Activated B cell treated with CpG ODN at 0.5 μM for 24 hours (primary cell): ENCODE data around the gene COL2A1. TPM values are rescaled to one million over a fixed set of nuclear protein-coding genes. Genes with fewer than 3 reads are reported as not detected.

Experiments used
- ATAC-seq: fragments of 200-7000 bp; cut with Tn5 transposase; one replicate; pipeline ENCODE4 v1.10.0; 2021; ENCODE audit warnings: low read depth, mild to moderate bottlenecking, moderate library complexity
- CTCF ChIA-PET: fragments of 350-600 bp; sonication (Branson Sonifier 250); formaldehyde crosslinking; loops from one replicate; lab custom pipeline; 2021; ENCODE audit warnings: antibody characterized with exemption; lab: Charles Lee
- POLR2A ChIA-PET: fragments of 350-600 bp; sonication (Branson Sonifier 250); formaldehyde crosslinking; loops from one replicate; lab custom pipeline; 2021; ENCODE audit warnings: antibody characterized with exemption; lab: Charles Lee
- DNase-seq: peaks from one replicate; pipeline ENCODE4 v3.0.0; 2022
- H3K27ac Mint-ChIP-seq: one replicate; pipeline ENCODE4 v1.8.0; 2020; ENCODE audit warnings: mixed read lengths
- H3K27me3 Mint-ChIP-seq: one replicate; pipeline ENCODE4 v1.8.0; 2021; ENCODE audit warnings: mixed read lengths
- H3K36me3 Mint-ChIP-seq: one replicate; pipeline ENCODE4 v1.8.0; 2021; ENCODE audit warnings: low read depth, mixed read lengths
- H3K4me1 Mint-ChIP-seq: one replicate; pipeline ENCODE4 v1.8.0; 2021; ENCODE audit warnings: mixed read lengths
- H3K4me3 Mint-ChIP-seq: one replicate; pipeline ENCODE4 v1.8.0; 2020; ENCODE audit warnings: mild to moderate bottlenecking, mixed read lengths
- H3K9me3 Mint-ChIP-seq: one replicate; pipeline ENCODE4 v1.8.0; 2020; ENCODE audit warnings: mixed read lengths
- intact Hi-C: fragments of 100-400 bp; cut with micrococcal nuclease; formaldehyde crosslinking; loops from one replicate; pipeline ENCODE4 v1.15.1; 2024
- total RNA-seq: library from RNA; stranded (reverse); gene quantifications from 2 replicates; pipeline ENCODE4 v1.2.3, GENCODE V29; 2022
- TF ChIP-seq, protein P1 (sequence below): fragments of 200-600 bp; IDR thresholded peaks from one replicate; pipeline ENCODE4 v1.8.0; 2022; ENCODE audit warnings: antibody characterized with exemption, mild to moderate bottlenecking

Gene COL2A1
- total RNA-seq, 1 donor from 2014 or later, result not detected

DNA sequence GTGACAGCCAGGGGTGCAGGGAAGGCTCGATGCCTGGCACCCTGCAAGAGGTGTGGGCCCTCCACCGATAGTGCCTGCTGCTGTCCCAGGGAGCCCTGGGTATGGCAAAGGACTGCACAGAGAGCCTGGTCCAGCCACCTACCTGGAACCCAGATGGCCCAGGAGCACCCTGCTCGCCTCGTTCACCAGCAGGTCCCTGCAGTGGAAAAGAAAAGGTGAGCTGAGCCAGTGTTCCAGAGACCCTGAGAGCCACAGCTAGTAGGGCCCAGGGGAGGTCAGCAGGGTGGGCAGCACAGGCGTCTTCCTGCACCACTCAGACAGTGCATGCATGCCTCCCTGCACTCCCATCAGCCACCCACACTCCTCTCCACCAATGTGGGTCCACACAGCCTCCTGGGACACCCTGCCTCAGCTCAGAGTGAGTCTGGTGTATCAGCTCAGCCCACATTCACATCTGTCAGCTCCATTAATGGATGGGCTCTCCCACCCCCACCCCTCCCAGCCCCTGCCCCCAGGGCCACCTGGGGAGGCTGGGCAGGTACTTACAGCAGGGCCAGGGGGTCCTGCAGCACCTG, 20.6 kb downstream of the COL2A1 start:
- TF ChIP-seq, protein P1, sequence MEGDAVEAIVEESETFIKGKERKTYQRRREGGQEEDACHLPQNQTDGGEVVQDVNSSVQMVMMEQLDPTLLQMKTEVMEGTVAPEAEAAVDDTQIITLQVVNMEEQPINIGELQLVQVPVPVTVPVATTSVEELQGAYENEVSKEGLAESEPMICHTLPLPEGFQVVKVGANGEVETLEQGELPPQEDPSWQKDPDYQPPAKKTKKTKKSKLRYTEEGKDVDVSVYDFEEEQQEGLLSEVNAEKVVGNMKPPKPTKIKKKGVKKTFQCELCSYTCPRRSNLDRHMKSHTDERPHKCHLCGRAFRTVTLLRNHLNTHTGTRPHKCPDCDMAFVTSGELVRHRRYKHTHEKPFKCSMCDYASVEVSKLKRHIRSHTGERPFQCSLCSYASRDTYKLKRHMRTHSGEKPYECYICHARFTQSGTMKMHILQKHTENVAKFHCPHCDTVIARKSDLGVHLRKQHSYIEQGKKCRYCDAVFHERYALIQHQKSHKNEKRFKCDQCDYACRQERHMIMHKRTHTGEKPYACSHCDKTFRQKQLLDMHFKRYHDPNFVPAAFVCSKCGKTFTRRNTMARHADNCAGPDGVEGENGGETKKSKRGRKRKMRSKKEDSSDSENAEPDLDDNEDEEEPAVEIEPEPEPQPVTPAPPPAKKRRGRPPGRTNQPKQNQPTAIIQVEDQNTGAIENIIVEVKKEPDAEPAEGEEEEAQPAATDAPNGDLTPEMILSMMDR, result no peak
- POLR2A ChIA-PET, result interaction anchor here (0.8 kb wide), 1 partner anchor 123 kb away, joined by 6 read pairs; no protein-coding TSS in a partner anchor
- no peak overlapping the region for H3K27ac Mint-ChIP-seq
- ATAC-seq (no peak), DNase-seq (peak; percentile 10)
- H3K27me3 Mint-ChIP-seq, result peaks cover 2% of the 10 kb centered on the region
- intact Hi-C loops, result no loop called here
- H3K36me3 Mint-ChIP-seq, result no peaks in the 10 kb centered on the region
- H3K4me1 Mint-ChIP-seq, result peaks cover 5% of the 10 kb centered on the region
- CTCF ChIA-PET, result no interaction called here
- H3K4me3 Mint-ChIP-seq, result no peak overlapping the region
- no peaks in the 10 kb centered on the region for H3K9me3 Mint-ChIP-seq

DNA sequence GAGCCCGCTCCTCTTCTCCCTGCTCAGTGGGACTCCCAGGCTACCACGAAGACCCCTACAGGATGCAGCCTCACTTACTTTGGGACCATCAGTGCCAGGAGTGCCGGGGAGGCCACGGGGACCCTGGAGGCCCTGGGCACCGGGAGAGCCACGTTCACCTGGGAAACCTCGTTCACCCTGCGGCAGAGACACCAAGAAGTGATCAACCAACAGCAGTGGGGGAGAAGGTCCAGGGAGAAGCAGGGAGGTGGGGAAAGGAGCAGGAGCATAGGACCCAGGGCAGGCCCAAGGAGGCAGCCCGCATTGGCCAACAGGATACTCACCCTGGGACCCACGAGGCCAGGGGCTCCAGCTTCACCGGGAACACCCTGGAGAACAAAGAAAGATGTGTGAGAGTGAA, 21.5 kb downstream of the COL2A1 start:
- H3K27me3 Mint-ChIP-seq, result peaks cover 2% of the 10 kb centered on the region
- TF ChIP-seq, protein P1, result no peak

DNA sequence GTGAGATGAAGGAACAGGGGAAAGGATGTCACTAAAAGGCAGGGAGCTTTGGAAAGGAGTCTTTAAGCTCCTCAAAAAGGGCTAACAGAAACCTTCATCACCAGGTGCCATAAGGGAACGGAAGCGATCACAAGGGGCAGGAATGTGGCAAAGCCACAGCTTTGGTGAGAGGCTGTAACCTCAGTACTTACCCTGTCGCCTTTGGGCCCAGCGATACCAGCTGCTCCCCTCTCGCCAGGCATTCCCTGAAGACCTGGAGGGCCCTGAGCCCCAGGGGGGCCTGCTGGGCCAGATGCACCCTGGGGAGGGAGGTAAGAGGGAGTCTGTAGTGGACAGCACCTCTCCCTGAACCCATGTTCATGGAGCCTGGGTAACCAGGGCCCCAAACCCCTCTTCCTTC, 22.0 kb downstream of the COL2A1 start:
- ChIA-PET CTCF (no interaction called here), POLR2A (no interaction called here)
- peaks cover 2% of the 10 kb centered on the region for H3K4me1 Mint-ChIP-seq
- DNase-seq (peak; percentile 7), ATAC-seq (no peak)
- H3K36me3 Mint-ChIP-seq, result no peaks in the 10 kb centered on the region
- H3K9me3 Mint-ChIP-seq, result no peaks in the 10 kb centered on the region
- intact Hi-C loops, result no loop called here
- H3K4me3 Mint-ChIP-seq, result no peak overlapping the region
- TF ChIP-seq, protein P1, result no peak
- no peak overlapping the region for H3K27ac Mint-ChIP-seq
- peaks cover 2% of the 10 kb centered on the region for H3K27me3 Mint-ChIP-seq

More for the DNA sequence above, 21.5 kb downstream of the COL2A1 start:
- Mint-ChIP-seq H3K36me3 (no peaks in the 10 kb centered on the region), H3K27ac (no peak overlapping the region), H3K9me3 (no peaks in the 10 kb centered on the region), H3K4me1 (peaks cover 4% of the 10 kb centered on the region), H3K4me3 (no peak overlapping the region)
- intact Hi-C loops, result no loop called here
- CTCF ChIA-PET, result no interaction called here
- POLR2A ChIA-PET, result no interaction called here
- DNase-seq (peak; percentile 11), ATAC-seq (no peak)

DNA sequence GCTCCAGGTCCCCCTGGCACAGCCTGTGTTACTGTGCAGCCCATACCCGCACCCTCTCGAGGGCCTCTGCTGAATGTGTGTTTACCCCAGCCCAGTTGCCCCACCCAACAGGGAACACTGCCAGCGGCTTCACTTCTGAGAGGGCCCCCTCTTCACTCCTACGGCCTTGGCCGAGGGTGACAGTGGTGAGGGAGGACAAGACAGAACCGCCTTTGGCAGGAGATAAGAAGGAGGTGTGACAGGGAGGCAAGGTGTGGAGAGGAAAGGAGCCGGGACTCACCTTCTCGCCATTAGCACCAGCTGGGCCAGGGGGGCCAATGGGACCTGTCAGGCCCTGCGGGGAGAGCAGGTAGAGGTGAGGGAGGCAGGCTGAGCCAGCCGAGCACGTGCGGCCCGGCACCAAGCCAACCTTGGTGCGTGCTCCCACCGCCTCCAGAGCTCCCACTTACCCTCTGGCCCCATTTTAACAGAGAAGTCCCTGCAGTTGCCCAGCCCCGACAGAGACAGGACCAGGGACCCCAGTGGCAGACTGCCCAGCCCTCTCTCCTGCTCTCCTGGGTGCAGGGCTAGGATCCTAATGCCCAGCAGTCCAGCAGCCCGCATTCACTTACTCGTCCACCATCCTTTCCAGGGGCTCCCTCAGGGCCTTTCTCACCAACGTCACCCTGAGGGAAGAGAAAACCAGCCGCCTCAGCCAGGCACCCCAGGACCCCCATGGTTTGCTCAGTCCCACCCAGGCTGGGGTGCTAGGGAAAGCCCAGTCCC, 22.6 kb downstream of the COL2A1 start:
- H3K27me3 Mint-ChIP-seq, result peaks cover 2% of the 10 kb centered on the region
- H3K9me3 Mint-ChIP-seq, result no peaks in the 10 kb centered on the region
- no peak overlapping the region for H3K27ac Mint-ChIP-seq
- ChIA-PET CTCF (no interaction called here), POLR2A (interaction anchor here (0.7 kb wide), 1 partner anchor 25 kb away, joined by 3 read pairs; no protein-coding TSS in a partner anchor)
- no peaks in the 10 kb centered on the region for H3K4me1 Mint-ChIP-seq
- H3K4me3 Mint-ChIP-seq, result no peak overlapping the region
- DNase-seq (no peak), ATAC-seq (no peak)
- intact Hi-C loops, result no loop called here
- TF ChIP-seq, protein P1, result no peak
- H3K36me3 Mint-ChIP-seq, result no peaks in the 10 kb centered on the region

DNA sequence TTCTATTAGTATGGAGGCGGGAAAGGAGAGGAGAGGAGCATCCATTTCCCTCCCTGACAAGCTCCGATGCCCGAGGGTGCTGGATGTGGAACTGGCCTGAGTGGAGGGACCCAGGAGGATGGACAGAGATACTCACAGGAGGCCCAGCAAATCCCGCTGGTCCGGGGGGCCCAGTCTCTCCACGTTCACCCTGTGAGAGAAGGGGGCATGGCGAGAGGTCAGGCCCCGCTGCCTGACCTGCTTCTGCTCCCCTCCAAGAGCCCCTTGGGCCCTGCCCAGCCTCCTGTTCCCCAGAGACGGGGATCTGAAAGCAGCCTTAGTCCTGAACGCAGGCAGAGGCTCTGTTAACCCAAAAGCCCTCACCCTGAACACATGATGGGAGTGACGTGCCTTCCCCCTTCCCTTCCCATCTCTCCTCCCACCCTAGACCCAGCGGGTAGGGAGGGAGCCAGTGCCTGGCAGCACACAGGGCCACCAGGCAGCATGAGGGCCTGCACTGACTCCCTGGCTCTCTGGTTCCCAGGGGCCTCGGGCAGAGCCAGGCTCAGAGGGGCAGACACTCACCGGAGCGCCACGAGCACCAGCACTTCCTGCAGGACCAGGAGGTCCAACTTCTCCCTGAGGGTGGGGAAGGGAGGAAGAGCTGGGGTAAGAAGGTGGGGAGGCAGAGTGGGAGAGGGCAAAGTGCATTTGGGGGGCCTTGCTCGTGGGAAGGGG, 23.3 kb downstream of the COL2A1 start:
- H3K36me3 Mint-ChIP-seq, result no peaks in the 10 kb centered on the region
- ChIA-PET POLR2A (interaction anchor here (0.7 kb wide), 1 partner anchor 26 kb away, joined by 3 read pairs; no protein-coding TSS in a partner anchor), CTCF (no interaction called here)
- peaks cover 2% of the 10 kb centered on the region for H3K27me3 Mint-ChIP-seq
- H3K27ac Mint-ChIP-seq, result no peak overlapping the region
- DNase-seq, result no peak
- TF ChIP-seq, protein P1, result no peak
- intact Hi-C loops, result no loop called here
- no peaks in the 10 kb centered on the region for H3K9me3 Mint-ChIP-seq
- no peak overlapping the region for H3K4me3 Mint-ChIP-seq
- H3K4me1 Mint-ChIP-seq, result no peaks in the 10 kb centered on the region
- no peak for ATAC-seq
